GM23338 (cell line): ENCODE data around the gene RBBP8. TPM values are rescaled to one million over a fixed set of nuclear protein-coding genes. Genes with fewer than 3 reads are reported as not detected.

ENCODE experiments used
- ATAC-seq: fragments of 200-7000 bp; cut with Tn5 transposase; 3 replicates; pipeline ENCODE4 v1.9.1; 2020
- DNase-seq: peaks from one replicate; pipeline ENCODE4 v3.0.0-alpha.2; 2015; ENCODE audit warnings: low spot score
- H2AFZ ChIP-seq: fragments of 200-600 bp; sonication (generic); 2 replicates; pipeline ENCODE4 v1.8.0; 2016; ENCODE audit warnings: antibody characterized with exemption, mild to moderate bottlenecking, moderate library complexity
- H3F3A ChIP-seq: fragments of 200-600 bp; sonication (generic); replicated peaks from 2 replicates; pipeline ENCODE4 v1.8.0; 2017; ENCODE audit warnings: antibody characterized with exemption, mixed run types, low read depth
- H3K27ac ChIP-seq: fragments of 200-600 bp; sonication (generic); 2 replicates; pipeline ENCODE4 v1.6.1; 2016; ENCODE audit warnings: low read depth
- H3K27me3 ChIP-seq: fragments of 200-600 bp; sonication (generic); 2 replicates; pipeline ENCODE4 v1.8.0; 2016; ENCODE audit warnings: mild to moderate bottlenecking, mixed run types, moderate library complexity; ENCODE audit not compliant: insufficient read depth
- H3K36me3 ChIP-seq: fragments of 200-600 bp; sonication (generic); 2 replicates; pipeline ENCODE4 v1.8.0; 2016; ENCODE audit warnings: mild to moderate bottlenecking; ENCODE audit not compliant: insufficient read depth
- H3K4me1 ChIP-seq: fragments of 200-600 bp; sonication (generic); 2 replicates; pipeline ENCODE4 v1.8.0; 2016; ENCODE audit warnings: mild to moderate bottlenecking, moderate library complexity; ENCODE audit not compliant: insufficient read depth
- H3K4me2 ChIP-seq: fragments of 200-600 bp; sonication (generic); 2 replicates; pipeline ENCODE4 v1.7.1; 2017; ENCODE audit warnings: mixed run types
- H3K4me3 ChIP-seq: fragments of 200-600 bp; sonication (generic); 2 replicates; pipeline ENCODE4 v1.6.1; 2016; ENCODE audit warnings: mixed run types
- H3K79me2 ChIP-seq: fragments of 200-600 bp; sonication (generic); replicated peaks from 2 replicates; pipeline ENCODE4 v1.8.0; 2017; ENCODE audit warnings: mild to moderate bottlenecking; ENCODE audit not compliant: insufficient read depth
- H3K9me2 ChIP-seq: fragments of 200-600 bp; sonication (generic); 2 replicates; pipeline ENCODE4 v1.8.0; 2017; ENCODE audit not compliant: insufficient read depth
- H4K20me1 ChIP-seq: fragments of 200-600 bp; sonication (generic); replicated peaks from 2 replicates; pipeline ENCODE4 v1.8.0; 2017; ENCODE audit warnings: mild to moderate bottlenecking; ENCODE audit not compliant: insufficient read depth
- H3K27ac Mint-ChIP-seq: 2 replicates; pipeline ENCODE4 v1.8.0; 2020; ENCODE audit warnings: inconsistent platforms, mild to moderate bottlenecking, moderate library complexity, mixed read lengths
- H3K27me3 Mint-ChIP-seq: 3 replicates; pipeline ENCODE4 v1.8.0; 2022; ENCODE audit warnings: low read depth, mild to moderate bottlenecking, moderate library complexity, mixed read lengths, inconsistent platforms; ENCODE audit not compliant: insufficient read depth, poor library complexity
- H3K36me3 Mint-ChIP-seq: 3 replicates; pipeline ENCODE4 v1.8.0; 2021; ENCODE audit warnings: low read depth, mild to moderate bottlenecking, inconsistent platforms, moderate library complexity, mixed read lengths
- H3K4me1 Mint-ChIP-seq: 3 replicates; pipeline ENCODE4 v1.8.0; 2020; ENCODE audit warnings: mild to moderate bottlenecking, inconsistent platforms, mixed read lengths
- H3K4me3 Mint-ChIP-seq: 3 replicates; pipeline ENCODE4 v1.8.0; 2021; ENCODE audit warnings: moderate library complexity, mild to moderate bottlenecking, inconsistent platforms, mixed read lengths
- H3K9me3 Mint-ChIP-seq: 3 replicates; pipeline ENCODE4 v1.8.0; 2020; ENCODE audit warnings: moderate library complexity, mild to moderate bottlenecking, inconsistent platforms, mixed read lengths
- CREB1 ChIP-seq: fragments of 250-450 bp; sonication (Bioruptor Pico); IDR thresholded peaks from 2 replicates; pipeline ENCODE4 v1.5.0; 2020; ENCODE audit warnings: low read depth, mild to moderate bottlenecking, moderate library complexity
- CTCF ChIP-seq, 2 experiments: fragments of 200-600 bp in 1 of 2; sonication (generic) in 1 of 2; conservative IDR thresholded peaks; 2 replicates each; pipeline versions ENCODE4 v1.5.1 to v1.6.1; 2016 to 2017; ENCODE audit warnings: antibody characterized with exemption in 2 of 2, low read depth in 2 of 2, mild to moderate bottlenecking in 2 of 2, moderate library complexity in 1 of 2
- ETS1 ChIP-seq: IDR thresholded peaks from 2 replicates; pipeline ENCODE4 v1.6.1; 2016; ENCODE audit warnings: antibody characterized with exemption
- EZH2 ChIP-seq: fragments of 200-600 bp; sonication (generic); IDR thresholded peaks from one replicate; pipeline ENCODE4 v1.8.0; 2017; ENCODE audit warnings: antibody characterized with exemption, mild to moderate bottlenecking, low read depth; ENCODE audit not compliant: unreplicated experiment
- EZH2phosphoT487 ChIP-seq: fragments of 200-600 bp; sonication (generic); IDR thresholded peaks from one replicate; pipeline ENCODE4 v1.8.1; 2018; ENCODE audit warnings: antibody characterized with exemption; ENCODE audit not compliant: unreplicated experiment
- JUNB ChIP-seq: IDR thresholded peaks from one replicate; pipeline ENCODE4 v1.6.1; 2016; ENCODE audit warnings: antibody characterized with exemption; ENCODE audit not compliant: unreplicated experiment
- NANOG ChIP-seq: IDR thresholded peaks from 2 replicates; pipeline ENCODE4 v1.6.1; 2016; ENCODE audit warnings: antibody characterized with exemption, borderline replicate concordance
- POLR2AphosphoS5 ChIP-seq: IDR thresholded peaks from 2 replicates; pipeline ENCODE4 v1.6.1; 2016; ENCODE audit warnings: antibody characterized with exemption, low read depth
- REST ChIP-seq: IDR thresholded peaks from one replicate; pipeline ENCODE4 v1.6.1; 2018; ENCODE audit warnings: antibody characterized with exemption; ENCODE audit not compliant: unreplicated experiment
- STAT1 ChIP-seq: IDR thresholded peaks from one replicate; pipeline ENCODE4 v1.6.1; 2016; ENCODE audit warnings: antibody characterized with exemption; ENCODE audit not compliant: unreplicated experiment
- ZNF114 ChIP-seq: fragments of 250-450 bp; sonication (Bioruptor Pico); IDR thresholded peaks from 2 replicates; pipeline ENCODE4 v1.5.0; 2020; ENCODE audit warnings: mild to moderate bottlenecking, moderate library complexity
- ZNF331 ChIP-seq: fragments of 250-450 bp; sonication (Bioruptor Pico); IDR thresholded peaks from 2 replicates; pipeline ENCODE4 v1.5.0; 2020; ENCODE audit warnings: low read depth, mild to moderate bottlenecking, moderate library complexity
- ZNF462 ChIP-seq: fragments of 250-450 bp; sonication (Bioruptor Pico); IDR thresholded peaks from 2 replicates; pipeline ENCODE4 v1.5.0; 2020; ENCODE audit warnings: mild to moderate bottlenecking, moderate library complexity
- polyA plus RNA-seq: library from polyadenylated mRNA; unstranded; fragments of >200 nt; fragmentation: Nextera tagmentation; extraction: Ambion mirVana; gene quantifications from 2 replicates; pipeline ENCODE4 v1.2.1, GENCODE V29; 2016
- total RNA-seq: library from RNA; depleted of rRNA; stranded (reverse); fragments of >200 nt; shearing (Covaris generic); gene quantifications from 2 replicates; pipeline ENCODE4 v1.2.3, GENCODE V29; 2014

RBBP8 gene
- total and polyA plus RNA-seq, 2 experiments from 2014 or later = 53.3 to 55.6 TPM

- no peak overlapping the region for H3K4me3 ChIP-seq
- H3F3A ChIP-seq = no peaks in the 10 kb centered on the region
- H3K4me2 ChIP-seq = no peak overlapping the region
- DNase-seq (no peak), ATAC-seq (no peak)
- H3K36me3 ChIP-seq = no peaks in the 10 kb centered on the region
- H2AFZ ChIP-seq = no peak overlapping the region
- no peaks in the 10 kb centered on the region for H3K36me3 Mint-ChIP-seq
- TF ChIP-seq NANOG = no peak
- TF ChIP-seq JUNB = no peak
- no peak for TF ChIP-seq STAT1
- no peak for TF ChIP-seq ZNF462 (CRISPR knock-in tag)
- no peak for TF ChIP-seq EZH2phosphoT487
- no peak for TF ChIP-seq ETS1
- TF ChIP-seq ZNF114 (CRISPR knock-in tag) = no peak
- TF ChIP-seq POLR2AphosphoS5 = no peak
- TF ChIP-seq REST = no peak
- TF ChIP-seq EZH2 = no peak
- no peak for TF ChIP-seq CREB1
- no peak for TF ChIP-seq CTCF (conservative IDR thresholded peaks at IDR 0.05; ENCODE audit: low read depth in 2 of 2)
- no peak for TF ChIP-seq ZNF331 (CRISPR knock-in tag)
- no peaks in the 10 kb centered on the region for H3K79me2 ChIP-seq
- H3K9me2 ChIP-seq = no peaks in the 10 kb centered on the region
- H3K27ac ChIP-seq = no peak overlapping the region
- peaks cover 6% of the 10 kb centered on the region; the same call in 1 of the 2 replicates for H3K4me1 ChIP-seq
- H3K4me3 Mint-ChIP-seq = no peak overlapping the region
- H3K4me1 Mint-ChIP-seq = peaks cover 19% of the 10 kb centered on the region
- H3K27ac Mint-ChIP-seq = no peak overlapping the region
- H4K20me1 ChIP-seq = no peaks in the 10 kb centered on the region
- peaks cover 8% of the 10 kb centered on the region for H3K27me3 Mint-ChIP-seq
- no peaks in the 10 kb centered on the region for H3K9me3 Mint-ChIP-seq
- no peaks in the 10 kb centered on the region for H3K27me3 ChIP-seq
These were observed 139.0 kb downstream of the RBBP8 start for GRCh38 chr18:23072079-23072478.
